ENCODE results near the gene STMP1.
"Not testable (repeated sequence)": the region's sequence is repeated elsewhere in the genome, so short reads cannot be mapped to it uniquely, and the experiment has no call there.

STMP1 gene

DNA sequence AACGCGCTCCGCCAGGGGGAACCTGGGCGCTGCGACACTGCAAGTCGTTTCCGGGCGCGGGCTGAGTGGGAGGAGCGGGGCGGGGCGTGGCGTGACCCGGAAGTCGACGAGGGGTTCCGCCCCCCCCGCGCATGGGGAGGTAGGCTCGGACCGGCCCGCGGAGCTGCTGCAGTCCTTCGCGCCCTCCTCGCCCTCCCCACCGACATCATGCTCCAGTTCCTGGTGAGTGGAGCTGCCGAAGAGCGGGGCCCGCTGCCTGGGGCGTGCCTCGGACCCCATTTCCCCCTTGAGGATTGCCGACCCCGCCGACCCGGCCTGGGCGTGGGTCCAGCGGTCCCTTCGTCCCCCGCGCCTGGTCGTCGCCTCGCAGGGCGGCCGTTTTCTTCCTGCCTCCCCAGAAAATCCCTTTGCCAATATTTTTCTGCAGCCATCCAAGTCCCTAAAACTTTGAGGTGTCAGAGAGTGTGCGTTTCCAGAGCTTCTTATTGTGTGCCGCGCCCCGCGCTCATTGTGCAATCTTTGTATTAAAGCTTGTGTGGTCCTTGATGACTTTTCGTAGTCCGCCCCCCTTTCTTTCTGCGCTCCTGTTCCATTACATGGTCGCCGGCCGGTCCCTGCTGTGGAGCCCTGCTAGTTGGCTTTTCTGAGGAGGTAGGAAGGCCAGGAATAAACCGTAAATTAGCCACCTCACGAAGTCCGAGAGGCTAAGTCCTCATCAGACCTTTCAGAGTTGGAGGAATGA, at the start of gene STMP1:
Gene STMP1, plus strand, starts transcription at position 142 of the 742 bp plus-strand sequence.
- DNase-seq, result peak; percentile 84 to 85

DNA sequence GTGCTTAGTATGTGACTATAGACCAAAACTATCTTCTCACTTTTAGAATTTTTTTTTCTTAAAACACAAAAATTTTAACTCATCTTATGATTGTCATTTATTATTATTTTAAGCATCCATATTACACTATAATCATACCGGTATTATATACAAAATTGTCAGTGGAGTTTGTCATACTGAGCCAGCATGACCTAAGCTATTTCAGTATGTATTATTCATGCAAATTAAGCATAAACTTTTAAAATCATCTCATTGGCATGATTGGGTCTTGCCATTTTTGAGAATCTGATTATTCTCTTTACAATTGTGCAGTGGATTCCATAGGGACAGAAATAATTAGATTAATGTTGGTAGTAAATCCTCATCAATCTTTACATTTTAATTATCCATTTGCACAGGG, 46.2 kb upstream of the STMP1 start:
- no peak for DNase-seq

DNA sequence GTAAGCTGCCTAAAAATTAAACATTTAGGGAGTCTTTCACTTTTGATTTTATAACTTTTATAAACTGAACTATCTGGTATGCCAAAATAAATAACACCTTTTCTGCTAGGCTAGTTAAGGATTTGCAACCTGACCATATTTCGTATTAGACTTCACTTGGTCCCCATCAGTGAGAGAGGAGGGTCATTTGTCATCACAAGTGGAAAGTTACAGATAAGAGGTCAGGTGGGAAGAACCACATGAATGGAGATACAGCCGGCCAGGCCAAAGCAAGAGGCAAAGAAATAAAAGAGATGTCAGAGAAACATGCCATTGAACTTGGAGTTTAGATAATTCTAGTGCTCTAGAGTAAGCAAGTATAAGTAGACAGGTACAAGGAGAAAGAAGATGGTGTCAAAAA, 44.5 kb upstream of the STMP1 start:
- no peak for DNase-seq

DNA sequence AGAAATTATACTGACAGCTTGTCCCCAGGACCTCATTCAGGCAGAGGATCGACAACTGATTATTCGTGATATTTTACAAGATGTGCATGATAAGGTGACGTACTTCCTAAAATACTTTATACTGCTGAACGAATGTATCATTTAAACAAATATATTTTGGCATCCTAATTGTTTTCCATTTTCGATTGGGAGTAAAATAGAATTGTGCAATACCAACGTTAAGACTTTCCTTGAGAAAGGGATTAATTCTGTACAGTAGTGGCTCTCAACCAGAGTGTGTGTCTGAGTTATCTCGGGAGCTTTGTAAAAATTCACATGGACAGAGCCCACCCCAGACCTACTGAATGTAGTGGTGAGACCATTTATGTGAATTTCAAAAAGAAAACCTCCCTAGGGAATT, 43.8 kb upstream of the STMP1 start:
- DNase-seq, result no peak

DNA sequence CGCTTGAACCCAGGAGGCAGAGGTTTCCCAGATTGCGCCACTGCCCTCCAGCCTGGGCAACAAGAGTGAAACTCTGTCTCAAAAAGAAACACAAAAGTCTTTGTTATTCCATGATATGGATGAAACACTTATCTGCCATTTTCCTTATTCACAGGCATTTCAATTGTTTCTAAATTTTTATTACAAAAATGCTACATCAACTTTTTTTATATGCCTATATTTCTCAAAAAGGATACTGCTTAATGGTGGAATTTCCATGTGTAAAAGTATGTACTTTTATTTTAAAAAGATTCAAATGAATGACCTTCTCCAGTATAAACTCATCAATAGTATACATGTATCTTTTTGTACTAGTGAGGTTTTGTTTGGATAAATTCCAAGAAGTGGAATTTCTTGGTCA, 41.9 kb upstream of the STMP1 start:
- no peak for DNase-seq

DNA sequence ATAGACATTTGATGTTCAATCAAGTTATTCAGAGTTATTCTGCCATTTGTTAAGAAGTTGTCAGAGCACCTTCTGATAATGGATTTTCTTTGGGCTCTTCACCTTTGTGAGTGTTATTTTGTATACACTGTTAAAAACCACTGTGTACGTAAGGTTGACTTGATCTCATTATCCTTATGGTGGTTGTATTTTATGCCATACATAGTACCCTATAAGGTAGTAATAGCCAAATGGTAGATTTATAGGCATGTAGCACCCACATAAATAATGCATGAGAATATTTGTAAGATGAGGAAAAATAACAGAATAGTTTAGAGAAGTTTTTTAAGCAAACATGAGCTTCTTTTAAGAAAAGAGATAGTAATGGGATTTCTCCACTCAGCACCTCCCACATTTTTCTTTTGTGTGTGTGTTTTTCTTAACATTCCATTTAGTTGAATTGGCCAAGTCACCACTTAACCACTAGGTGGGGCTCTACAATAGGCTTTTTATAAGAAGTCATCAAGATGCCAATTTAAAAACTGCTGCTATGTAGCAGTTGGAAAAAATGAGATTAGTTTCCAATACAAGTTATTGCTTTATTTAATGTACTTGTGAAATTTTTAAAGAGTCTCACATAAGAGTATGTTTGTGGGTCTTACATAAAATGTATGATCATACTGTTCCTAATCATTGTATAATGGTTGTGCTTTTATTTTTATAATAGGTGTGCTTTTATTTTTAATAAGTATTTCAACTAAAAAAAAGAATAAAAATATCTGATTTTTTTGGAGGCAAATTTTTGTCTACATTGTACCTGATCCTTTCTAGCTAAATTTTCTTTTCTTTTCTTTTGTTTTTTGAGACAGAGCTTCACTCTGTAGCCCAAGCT, 41.1 kb upstream of the STMP1 start:
- DNase-seq, result peak; percentile 56 to 79

DNA sequence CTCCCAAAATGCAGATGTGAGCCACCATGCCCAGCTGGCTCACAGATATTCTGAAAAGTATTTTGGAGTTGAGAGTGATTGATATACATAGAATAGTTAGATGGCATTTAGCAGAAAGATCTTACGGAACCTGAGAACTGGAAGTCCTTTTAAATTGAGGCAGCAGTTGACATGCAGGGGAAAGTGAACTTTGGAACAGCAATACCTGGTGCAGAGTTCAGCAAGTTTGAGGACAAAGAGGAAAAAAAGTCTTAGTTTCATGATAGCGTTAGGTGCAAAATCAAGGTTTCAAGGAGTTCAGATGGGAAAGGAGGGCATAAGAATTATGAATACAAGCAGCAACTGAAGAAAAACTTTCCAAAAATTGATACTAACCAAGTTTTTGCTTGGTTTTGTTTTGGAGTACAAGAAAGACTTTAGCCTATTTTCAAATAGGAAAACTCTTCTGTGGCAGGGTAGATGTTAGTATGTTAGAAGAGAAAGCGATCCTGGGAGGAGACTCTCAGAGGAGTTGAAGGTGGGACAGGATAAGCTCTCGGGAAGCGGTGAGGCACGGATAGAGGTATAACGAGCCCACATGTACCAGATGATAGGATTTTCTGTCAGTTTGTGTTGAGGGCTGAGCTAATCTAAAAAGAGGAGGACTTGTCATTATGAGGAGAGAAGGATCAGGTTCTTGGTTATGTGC, 28.0 kb upstream of the STMP1 start:
- no peak for DNase-seq

DNA sequence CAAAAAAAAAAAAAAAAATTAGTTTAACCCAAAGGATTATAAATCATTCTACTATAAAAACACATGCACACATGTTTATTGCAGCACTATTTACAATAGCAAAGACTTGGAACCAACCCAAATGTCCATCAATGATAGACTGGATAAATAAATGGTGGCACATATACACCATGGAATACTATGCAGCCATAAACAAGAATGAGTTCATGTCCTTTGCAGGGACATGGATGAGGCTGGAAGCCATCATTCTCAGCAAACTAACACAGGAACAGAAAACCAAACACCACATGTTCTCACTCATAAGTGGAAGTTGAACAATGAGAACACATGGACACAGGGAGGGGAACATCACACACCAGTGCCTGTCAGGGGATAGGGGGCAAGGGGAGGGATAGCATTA, 22.6 kb upstream of the STMP1 start:
- DNase-seq, result not testable (repeated sequence)

DNA sequence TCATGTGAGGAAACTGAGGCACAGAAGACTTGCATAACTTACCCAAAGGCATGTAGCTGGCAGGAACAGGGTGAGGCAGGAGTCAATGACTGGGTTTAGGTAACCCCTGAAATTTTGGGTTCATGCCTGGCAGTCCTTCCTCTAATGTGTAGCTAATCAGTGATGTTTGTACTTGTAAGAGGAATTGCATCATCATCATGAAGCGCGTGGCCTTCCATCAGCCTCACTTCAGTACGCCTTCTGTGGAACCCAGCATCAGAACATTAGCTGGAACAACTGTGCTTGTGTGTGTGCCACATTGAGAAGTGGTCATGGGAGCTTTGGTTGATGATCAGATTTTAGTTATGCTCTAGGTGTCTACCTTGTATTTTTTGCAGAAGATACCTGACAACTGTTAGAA, 18.2 kb upstream of the STMP1 start:
- DNase-seq, result no peak

DNA sequence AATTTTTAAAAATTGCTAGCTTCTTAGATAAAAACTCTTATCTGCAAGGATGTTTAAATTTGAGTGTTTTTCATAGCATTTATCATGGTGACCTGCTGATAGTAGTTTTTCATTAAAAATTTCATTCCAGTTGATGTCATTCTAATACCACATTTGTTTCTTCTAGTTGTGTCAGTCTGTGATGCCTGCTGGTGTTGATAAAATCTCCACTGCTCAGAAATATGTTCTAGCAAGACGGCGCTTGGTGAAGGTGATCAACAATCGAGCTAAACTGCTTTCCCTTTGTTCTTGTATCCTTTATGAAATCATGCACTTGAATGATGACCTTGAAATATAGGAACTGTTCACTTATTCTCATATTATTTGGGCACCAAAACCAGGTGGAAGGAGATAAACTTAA, 17.6 kb upstream of the STMP1 start:
- DNase-seq, result no peak

DNA sequence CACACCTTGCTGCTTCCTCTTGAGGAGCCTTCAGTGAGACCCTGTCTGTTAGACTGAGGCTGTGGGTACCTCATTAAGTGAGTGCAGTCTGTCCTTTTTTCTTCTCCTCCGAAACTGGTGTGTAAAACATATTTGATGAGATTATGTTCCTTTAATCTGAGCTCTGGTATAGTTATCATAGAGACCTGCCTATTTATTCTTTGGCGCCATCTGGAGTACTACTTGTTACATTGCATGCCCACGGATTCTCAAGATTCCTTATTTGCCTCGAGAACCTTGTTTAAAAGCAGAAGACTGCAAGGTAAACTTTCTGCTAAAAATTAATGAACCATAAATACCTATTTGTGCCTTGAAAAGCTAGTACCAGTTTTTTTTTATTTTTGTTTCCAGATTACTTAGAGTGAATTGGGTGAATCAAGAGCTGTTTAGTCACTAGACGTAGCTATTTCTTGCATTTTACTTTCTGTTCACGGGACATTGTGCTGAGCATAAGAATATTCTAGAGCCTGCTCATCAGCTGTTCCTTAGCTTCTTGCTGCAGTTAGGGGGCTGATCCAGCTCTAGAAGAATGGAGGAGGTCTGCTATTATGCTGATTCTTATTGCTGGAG, 16.9 kb upstream of the STMP1 start:
- DNase-seq, result peak; percentile 82 to 87

DNA sequence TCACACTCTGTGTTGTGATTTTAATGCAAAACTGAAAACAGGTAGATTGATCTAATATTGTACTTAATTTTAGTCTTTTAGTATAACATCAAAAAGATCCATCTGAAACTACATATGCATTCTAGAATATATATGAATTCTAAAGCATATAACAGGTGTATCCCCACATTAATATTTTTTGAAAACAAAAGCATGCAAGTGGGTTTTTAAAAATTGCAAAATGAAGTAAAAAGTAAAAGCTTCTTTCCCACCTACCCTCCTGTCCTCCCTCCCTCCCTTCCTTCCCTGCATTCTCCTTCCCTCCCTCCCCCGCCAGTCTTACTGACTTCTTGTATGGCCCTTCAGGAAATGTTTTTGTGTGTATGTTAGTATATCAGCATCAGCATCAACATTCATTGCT, 14.6 kb upstream of the STMP1 start:
- no peak for DNase-seq

DNA sequence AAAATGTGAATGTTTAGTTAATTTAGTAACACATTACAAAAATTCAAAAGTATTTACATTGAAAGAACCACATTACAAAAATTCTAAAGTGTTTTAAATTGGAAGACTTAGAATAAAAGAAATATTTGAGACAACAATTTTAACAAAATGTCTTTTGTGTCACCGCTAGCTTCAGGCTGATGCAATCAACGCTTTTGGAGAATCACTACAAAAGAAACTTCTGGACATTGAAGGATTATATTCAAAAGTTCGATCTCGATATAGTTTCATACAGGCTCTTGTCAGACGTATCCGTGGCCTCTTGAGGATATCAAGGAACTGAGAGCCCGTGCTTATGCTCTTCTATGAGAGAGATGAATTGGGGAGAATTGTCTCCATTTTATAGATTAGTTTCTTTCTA, 14.1 kb upstream of the STMP1 start:
- no peak for DNase-seq

DNA sequence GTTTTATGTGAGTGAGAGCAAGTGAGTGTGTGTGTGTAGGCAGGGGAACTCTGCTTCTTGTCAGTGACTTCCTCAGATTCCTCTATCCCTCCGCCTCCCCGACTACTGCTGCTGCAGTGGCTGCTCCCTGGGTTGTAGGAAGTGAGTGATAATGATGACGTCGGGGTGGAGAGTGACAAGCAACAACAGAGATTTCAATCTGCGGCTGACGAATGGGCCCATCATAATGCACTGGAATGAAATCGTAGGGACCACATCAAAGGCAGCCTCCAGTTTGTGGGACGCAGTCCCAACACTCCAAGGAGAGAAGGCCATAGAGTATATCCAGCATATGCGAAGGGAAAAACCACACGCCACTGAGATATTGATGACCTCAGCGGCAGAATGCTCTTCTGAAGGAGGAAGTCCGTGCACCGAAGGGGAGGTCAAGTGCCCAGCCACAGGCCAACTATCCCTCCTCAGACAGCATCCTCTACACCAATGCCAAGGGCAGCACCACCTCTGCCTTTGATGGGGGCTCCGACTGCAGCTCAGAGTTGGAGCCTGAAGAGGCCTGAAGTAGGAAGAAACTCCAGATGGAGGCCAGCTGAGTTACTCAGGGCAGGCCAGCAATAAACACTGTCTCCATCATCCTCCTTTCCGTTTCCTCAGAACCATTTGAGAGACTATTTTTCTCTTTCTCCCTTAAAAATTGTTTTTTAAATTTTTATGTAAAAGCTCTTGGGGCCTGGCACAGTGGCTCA, 11.3 kb upstream of the STMP1 start:
- no peak for DNase-seq

DNA sequence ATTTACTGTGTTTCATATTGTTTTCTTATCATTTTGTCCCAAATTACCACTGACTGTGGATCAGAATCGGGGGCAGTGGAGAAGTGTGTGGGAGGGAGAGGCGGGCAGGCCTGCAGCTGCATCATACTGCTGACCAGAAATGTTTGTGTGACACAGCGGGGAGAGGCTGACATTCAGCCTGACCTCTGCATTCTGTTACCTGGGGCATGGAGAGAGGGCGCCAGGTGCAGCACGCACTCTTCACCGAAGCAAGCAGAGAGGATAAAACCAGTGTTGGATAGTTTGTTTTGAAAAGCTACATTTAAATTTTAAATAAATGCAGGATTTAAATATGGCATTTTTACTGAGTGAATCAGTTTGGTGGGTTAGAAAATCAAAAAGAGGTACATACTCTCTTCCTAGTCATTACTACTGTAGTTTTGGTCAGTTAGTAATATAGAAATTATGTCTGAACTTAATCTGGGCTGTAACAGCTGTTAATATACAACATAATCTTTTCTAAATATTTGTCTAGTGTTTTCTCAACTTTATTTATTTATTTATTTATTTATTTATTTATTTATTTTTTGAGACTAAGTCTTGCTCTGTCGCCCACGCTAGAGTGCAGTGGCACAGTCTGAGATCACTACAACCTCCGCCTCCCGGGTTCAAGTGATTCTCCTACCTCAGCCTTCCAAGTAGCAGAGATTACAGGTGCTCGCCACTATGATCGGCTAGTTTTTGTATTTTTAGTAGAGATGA, 8.8 kb upstream of the STMP1 start:
- no peak for DNase-seq

DNA sequence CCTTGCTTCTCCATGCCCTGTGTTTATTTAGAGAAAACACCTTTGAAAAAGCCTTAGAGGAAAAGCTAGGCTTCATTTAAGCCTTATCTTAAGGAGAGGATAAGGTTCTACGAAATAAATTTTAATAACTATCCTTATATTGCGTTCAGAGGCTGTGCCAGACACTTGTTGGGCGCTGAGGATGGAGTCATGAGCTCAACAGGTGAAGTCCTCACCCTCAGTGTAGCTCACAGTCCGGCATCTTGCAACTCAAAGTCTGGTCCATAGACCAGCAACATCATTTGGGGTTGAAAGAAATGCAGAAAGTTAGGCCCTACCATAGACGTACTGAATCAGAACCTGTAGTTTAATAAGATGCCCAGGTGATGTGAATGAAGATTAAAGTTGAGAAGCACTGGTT, 3.8 kb upstream of the STMP1 start:
- no peak for DNase-seq

DNA sequence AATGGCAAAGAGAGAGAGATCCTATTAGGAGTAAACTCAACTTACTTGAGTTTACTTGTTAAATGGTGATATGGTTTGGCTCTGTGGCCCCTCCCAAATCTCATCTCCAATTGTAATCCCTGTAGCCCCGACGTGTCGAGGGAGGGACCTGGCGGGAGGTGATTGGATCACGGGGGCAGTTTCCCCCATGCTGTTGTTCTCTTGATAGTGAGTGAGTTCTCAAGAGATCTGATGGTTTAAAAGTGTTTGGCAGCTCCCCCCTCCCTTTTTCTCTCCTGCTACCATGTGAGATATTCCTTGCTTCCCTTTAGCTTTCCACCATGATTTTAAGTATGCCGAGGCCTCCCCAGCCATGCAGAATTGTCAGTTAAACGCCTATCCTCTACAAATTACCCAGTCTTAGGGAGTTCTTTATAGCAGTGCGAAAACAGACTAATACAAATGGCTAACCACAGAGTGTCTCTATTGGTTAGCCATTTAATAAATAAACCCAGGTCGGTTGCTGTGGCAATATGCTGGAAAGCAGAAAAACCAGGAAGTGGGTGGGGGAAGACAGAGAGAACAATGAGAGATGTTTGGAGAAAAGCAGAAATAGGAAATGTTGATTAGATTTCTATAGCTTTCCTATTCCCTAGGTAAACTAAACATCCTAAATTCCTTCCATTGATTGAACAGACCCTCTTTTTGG, 3.0 kb upstream of the STMP1 start:
- DNase-seq, result peak; percentile 46 to 53

DNA sequence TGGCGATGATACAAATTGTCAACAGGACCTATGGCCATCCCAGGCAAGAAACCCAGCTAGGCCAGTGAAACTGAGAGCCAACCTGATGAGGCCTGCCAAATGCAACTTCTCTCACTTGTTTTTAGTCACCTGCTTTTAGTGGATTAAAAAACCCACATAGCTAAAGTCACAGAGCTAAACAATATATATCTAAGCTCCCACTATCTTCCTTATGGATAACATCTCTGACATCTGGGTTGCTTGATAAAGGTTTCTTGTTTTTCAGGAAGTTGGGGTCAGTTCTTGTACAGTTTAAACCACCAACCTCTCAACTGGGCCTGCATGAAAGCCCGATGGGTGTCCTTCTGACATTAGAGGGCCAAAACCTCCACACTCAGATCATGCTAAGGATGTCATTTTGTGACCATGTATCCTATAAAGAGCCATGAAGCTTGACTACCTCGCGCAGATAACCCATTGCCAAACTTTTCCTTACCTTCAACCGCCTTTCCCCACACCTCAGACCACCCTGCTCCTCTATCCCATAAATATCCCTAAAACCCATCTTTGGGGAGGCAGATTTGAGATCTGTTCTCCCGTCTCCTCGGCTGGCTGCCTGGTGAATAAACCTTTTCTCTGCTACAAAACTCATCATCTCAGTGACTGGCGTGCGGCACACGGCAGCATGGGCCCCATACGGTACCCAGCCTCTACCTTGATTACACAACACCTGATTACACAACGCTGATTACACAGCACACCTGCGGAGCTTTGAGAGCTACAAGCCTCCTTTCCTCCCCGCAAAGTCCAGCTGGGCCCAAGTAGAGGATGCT, 797 bp upstream of the STMP1 start:
- DNase-seq, result peak in 1 of 2 experiments; percentile 18

DNA sequence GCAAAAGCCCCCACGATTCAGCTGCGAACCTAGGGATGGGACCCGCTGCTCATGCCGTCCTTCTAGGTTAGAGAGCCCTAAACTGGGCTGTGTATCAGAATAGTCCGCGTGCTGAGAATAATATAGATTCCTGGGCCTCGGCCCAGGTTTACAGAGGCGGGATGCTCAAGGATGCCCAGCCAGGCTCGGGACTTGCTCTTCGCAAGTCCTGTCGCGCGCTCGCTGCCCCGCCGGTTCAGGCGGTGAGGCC, 266 bp upstream of the STMP1 start:
- DNase-seq, result no peak

DNA sequence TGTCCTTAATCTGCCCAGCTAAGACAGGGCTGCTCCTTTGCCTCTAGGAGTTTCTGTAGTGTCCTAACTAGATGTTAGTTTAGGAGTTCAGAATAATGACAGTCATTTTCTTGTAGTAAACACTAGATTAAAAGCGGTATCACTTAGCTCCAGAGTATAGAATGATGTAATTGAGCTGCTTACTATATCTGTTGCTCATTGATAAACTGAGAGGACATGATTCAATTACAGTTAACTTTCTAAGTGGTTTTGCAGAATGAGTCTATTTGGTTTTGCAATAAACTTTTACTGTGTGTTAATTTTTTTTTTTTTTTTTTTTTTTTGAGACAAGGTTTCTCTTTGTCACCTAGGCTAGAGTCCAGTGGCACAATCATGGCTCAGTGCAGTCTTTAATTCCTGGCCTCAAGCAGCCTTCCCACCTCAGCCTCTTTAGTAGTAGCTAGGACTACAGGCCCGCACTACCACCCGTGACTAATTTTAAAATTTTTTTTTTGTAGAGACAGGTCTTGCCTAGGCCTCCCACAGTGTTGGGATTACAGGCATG, 1.8 kb downstream of the STMP1 start:
- DNase-seq, result no peak

Data from Kasumi-1 (cell line).